ENCODE data around the gene CPNE4.

- TF ChIP-seq FOS (IDR thresholded peaks at IDR 0.05; ENCODE audit: borderline replicate concordance, insufficient read depth, low read length) (no peak), EZH2 (IDR thresholded peaks at IDR 0.05; ENCODE audit: borderline replicate concordance, low read depth, low read length, severe bottlenecking) (no peak), CTCF (IDR thresholded peaks at IDR 0.05; ENCODE audit: extremely low read depth in 1 of 2, insufficient read depth in 1 of 2, low read depth in 1 of 2, low read length in 2 of 2) (no peak)
These were observed 330.7 kb downstream of the CPNE4 start for GRCh38 chr3:131704098-131704497.

Data from endothelial cell of umbilical vein (primary cell).